ENCODE measurements around the gene SLC22A6. TPM values are rescaled to one million over a fixed set of nuclear protein-coding genes. Genes with fewer than 3 reads are reported as not detected.

SLC22A6 gene
- total RNA-seq, 3 donors from 2014 or later (not counting 1 experiment from before 2014, with no cell fraction given) = not detected

GRCh38 chr11:63007920-63008319 is 23.2 kb upstream of the SLC22A6 start:
- H3K4me3 Mint-ChIP-seq = no peak overlapping the region
- Histone ChIP-seq H3K27me3 (ENCODE audit: control insufficient read depth, insufficient read depth, low read length) (no peaks in the 10 kb centered on the region), H3K9me3 (ENCODE audit: control insufficient read depth, insufficient read depth, low read length) (no peaks in the 10 kb centered on the region), H3K4me1 (ENCODE audit: control insufficient read depth, insufficient read depth, low read length) (no peaks in the 10 kb centered on the region), H3K27ac (ENCODE audit: low read length) (no peak overlapping the region), H3K4me3 (ENCODE audit: low read length) (no peak overlapping the region), H3K36me3 (ENCODE audit: control insufficient read depth, insufficient read depth, low read length) (no peaks in the 10 kb centered on the region)
- DNase-seq (no peak), ATAC-seq (no peak)
- WGBS (ENCODE audit: insufficient coverage) = 83% methylated on average over 5 of the region's 5 CpGs
- no peak overlapping the region for H3K27ac Mint-ChIP-seq
- H3K36me3 Mint-ChIP-seq = no peaks in the 10 kb centered on the region
- TF ChIP-seq CTCF (IDR thresholded peaks at IDR 0.05) = no peak
- H3K4me1 Mint-ChIP-seq = no peaks in the 10 kb centered on the region
- H3K9me3 Mint-ChIP-seq = no peaks in the 10 kb centered on the region
- intact Hi-C loops (cut with micrococcal nuclease) = no loop called here
- H3K27me3 Mint-ChIP-seq (ENCODE audit: low read depth in 2 of 2) = peaks cover 0 to 11% of the 10 kb centered on the region in 2 donors

GRCh38 chr11:63001456-63001855 is 16.7 kb upstream of the SLC22A6 start:
- DNase-seq (no peak), ATAC-seq (no peak)
- H3K9me3 ChIP-seq (ENCODE audit: control insufficient read depth, insufficient read depth, low read length) = no peaks in the 10 kb centered on the region
- Mint-ChIP-seq H3K4me1 (no peaks in the 10 kb centered on the region), H3K36me3 (no peaks in the 10 kb centered on the region), H3K27ac (no peak overlapping the region), H3K27me3 (ENCODE audit: low read depth in 2 of 2) (peaks cover 0 to 16% of the 10 kb centered on the region in 2 donors), H3K9me3 (no peaks in the 10 kb centered on the region), H3K4me3 (no peak overlapping the region)
- 87% methylated on average over 9 of the region's 9 CpGs for WGBS (ENCODE audit: insufficient coverage)
- no peak overlapping the region for H3K27ac ChIP-seq (ENCODE audit: low read length)
- TF ChIP-seq CTCF (IDR thresholded peaks at IDR 0.05) = no peak
- no peak overlapping the region for H3K4me3 ChIP-seq (ENCODE audit: low read length)
- no peaks in the 10 kb centered on the region for H3K36me3 ChIP-seq (ENCODE audit: control insufficient read depth, insufficient read depth, low read length)
- intact Hi-C loops (cut with micrococcal nuclease) = no loop called here
- H3K27me3 ChIP-seq (ENCODE audit: control insufficient read depth, insufficient read depth, low read length) = no peaks in the 10 kb centered on the region
- no peaks in the 10 kb centered on the region for H3K4me1 ChIP-seq (ENCODE audit: control insufficient read depth, insufficient read depth, low read length)

- 12% methylated on average over 7 of the region's 7 CpGs for WGBS (ENCODE audit: insufficient coverage)
- Histone ChIP-seq H3K27me3 (ENCODE audit: control insufficient read depth, insufficient read depth, low read length) (no peaks in the 10 kb centered on the region), H3K9me3 (ENCODE audit: control insufficient read depth, insufficient read depth, low read length) (no peaks in the 10 kb centered on the region), H3K4me3 (ENCODE audit: low read length) (no peak overlapping the region), H3K4me1 (ENCODE audit: control insufficient read depth, insufficient read depth, low read length) (no peaks in the 10 kb centered on the region), H3K27ac (ENCODE audit: low read length) (no peak overlapping the region), H3K36me3 (ENCODE audit: control insufficient read depth, insufficient read depth, low read length) (no peaks in the 10 kb centered on the region)
- ATAC-seq (no peak), DNase-seq (no peak)
- Mint-ChIP-seq H3K4me1 (no peaks in the 10 kb centered on the region), H3K27ac (no peak overlapping the region), H3K27me3 (ENCODE audit: low read depth in 2 of 2) (peaks cover 0 to 14% of the 10 kb centered on the region in 2 donors), H3K9me3 (no peaks in the 10 kb centered on the region), H3K36me3 (no peaks in the 10 kb centered on the region), H3K4me3 (no peak overlapping the region)
- no peak for TF ChIP-seq CTCF (IDR thresholded peaks at IDR 0.05)
- intact Hi-C loops (cut with micrococcal nuclease) = no loop called here
These were observed 14.9 kb upstream of the SLC22A6 start for GRCh38 chr11:62999649-63000048.

- Mint-ChIP-seq H3K27ac (no peak overlapping the region), H3K36me3 (no peaks in the 10 kb centered on the region), H3K4me1 (no peaks in the 10 kb centered on the region), H3K9me3 (no peaks in the 10 kb centered on the region), H3K27me3 (ENCODE audit: low read depth in 2 of 2) (peaks cover 0 to 12% of the 10 kb centered on the region in 2 donors), H3K4me3 (no peak overlapping the region)
- no peak overlapping the region for H3K4me3 ChIP-seq (ENCODE audit: low read length)
- no peak for TF ChIP-seq CTCF (IDR thresholded peaks at IDR 0.05)
- H3K36me3 ChIP-seq (ENCODE audit: control insufficient read depth, insufficient read depth, low read length) = no peaks in the 10 kb centered on the region
- ATAC-seq = no peak
- DNase-seq = no peak
- H3K9me3 ChIP-seq (ENCODE audit: control insufficient read depth, insufficient read depth, low read length) = no peaks in the 10 kb centered on the region
- no peaks in the 10 kb centered on the region for H3K27me3 ChIP-seq (ENCODE audit: control insufficient read depth, insufficient read depth, low read length)
- 96% methylated on average over 5 of the region's 5 CpGs for WGBS (ENCODE audit: insufficient coverage)
- no peak overlapping the region for H3K27ac ChIP-seq (ENCODE audit: low read length)
- intact Hi-C loops (cut with micrococcal nuclease) = no loop called here
- H3K4me1 ChIP-seq (ENCODE audit: control insufficient read depth, insufficient read depth, low read length) = no peaks in the 10 kb centered on the region
These were observed 14.4 kb upstream of the SLC22A6 start for GRCh38 chr11:62999156-62999555.
